HG02678 (cell line): ENCODE data around the gene PAX6.

Experiments
- ATAC-seq: cut with Tn5 transposase; IDR thresholded peaks from one replicate; pipeline ENCODE4 v1.9.1; 2021; ENCODE audit warnings: mild to moderate bottlenecking, moderate library complexity; ENCODE audit not compliant: unreplicated experiment

PAX6 gene

GRCh38 chr11:31822927-31823643 is 12.0 kb upstream of the PAX6 start:
- no peak for ATAC-seq

GRCh38 chr11:31822175-31822926 is 11.2 kb upstream of the PAX6 start:
- ATAC-seq, result no peak

- ATAC-seq, result no peak
Observed at GRCh38 chr11:31821766-31822165, 10.6 kb upstream of the PAX6 start.

- no peak for ATAC-seq
Observed at GRCh38 chr11:31821235-31821764, 10.2 kb upstream of the PAX6 start.

GRCh38 chr11:31820438-31820818 is 9.3 kb upstream of the PAX6 start:
- ATAC-seq, result no peak

- ATAC-seq, result no peak
Observed at GRCh38 chr11:31819621-31820437, 8.7 kb upstream of the PAX6 start.

GRCh38 chr11:31818874-31819331 is 7.8 kb upstream of the PAX6 start:
- ATAC-seq, result no peak

- no peak for ATAC-seq
Observed at GRCh38 chr11:31818425-31818755, 7.3 kb upstream of the PAX6 start.

GRCh38 chr11:31817621-31818424 is 6.7 kb upstream of the PAX6 start:
- ATAC-seq, result no peak

- ATAC-seq, result no peak
Observed at GRCh38 chr11:31817054-31817620, 6.0 kb upstream of the PAX6 start.

- no peak for ATAC-seq
Observed at GRCh38 chr11:31816468-31817053, 5.4 kb upstream of the PAX6 start.

- no peak for ATAC-seq
Observed at GRCh38 chr11:31815711-31816467, 4.8 kb upstream of the PAX6 start.

- no peak for ATAC-seq
Observed at GRCh38 chr11:31814176-31814868, 3.2 kb upstream of the PAX6 start.

GRCh38 chr11:31813391-31814175 is 2.5 kb upstream of the PAX6 start:
- ATAC-seq, result no peak

- no peak for ATAC-seq
Observed at GRCh38 chr11:31812383-31813381, 1.6 kb upstream of the PAX6 start.
